Measurements from ENCODE around the gene UBE2D4.
"Not testable (repeated sequence)": the region's sequence is repeated elsewhere in the genome, so short reads cannot be mapped to it uniquely, and the experiment has no call there.

UBE2D4 gene

GRCh38 chr7:43914795-43915194, 11.4 kb upstream of the UBE2D4 start:
- no peak for DNase-seq (ENCODE audit: low spot score)

DNA sequence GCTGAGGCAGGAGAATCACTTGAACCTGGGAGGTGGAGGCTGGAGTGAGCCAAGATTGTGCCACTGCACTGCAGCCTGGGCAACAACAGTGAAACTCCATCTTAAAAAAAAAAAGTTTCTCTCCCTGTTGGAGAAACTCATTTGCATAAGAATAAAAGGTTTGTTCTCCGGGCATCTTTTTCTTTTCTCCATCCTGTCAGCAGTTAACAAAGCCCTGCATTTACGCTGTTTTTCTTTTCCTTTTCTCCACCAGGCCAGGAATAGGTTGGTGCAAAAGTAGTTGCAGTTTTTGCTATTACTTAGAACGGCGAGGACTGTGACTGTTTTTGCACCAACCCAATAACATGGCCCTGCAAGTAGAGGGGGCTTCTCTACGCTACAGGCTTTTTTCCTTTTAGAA, 10.3 kb upstream of the UBE2D4 start:
- DNase-seq (ENCODE audit: low spot score) = no peak

DNA sequence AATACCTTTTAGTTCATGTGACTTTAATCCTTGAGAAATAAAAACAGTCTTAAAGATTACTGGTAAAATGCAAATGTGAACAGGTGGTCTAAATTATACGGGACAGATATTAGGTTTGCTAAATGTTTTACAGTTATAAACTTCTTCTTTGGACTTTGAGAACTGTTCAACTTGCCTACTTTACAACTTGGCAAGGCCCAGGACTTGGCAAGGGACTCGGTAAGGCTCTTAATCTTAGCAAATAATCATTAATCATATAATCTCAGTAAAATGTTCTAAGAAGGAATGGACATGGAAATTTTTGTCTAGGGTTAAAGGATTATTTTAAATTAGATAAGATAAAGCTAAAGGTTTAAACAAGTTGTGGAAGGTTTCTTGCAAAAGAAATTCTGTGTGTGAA, 4.8 kb upstream of the UBE2D4 start:
- no peak for DNase-seq (ENCODE audit: low spot score)

- no peak for DNase-seq (ENCODE audit: low spot score)
Measured at GRCh38 chr7:43922726-43923125, 3.5 kb upstream of the UBE2D4 start.

GRCh38 chr7:43926798-43927123, 525 bp downstream of the UBE2D4 start:
- DNase-seq (ENCODE audit: low spot score) = no peak

DNA sequence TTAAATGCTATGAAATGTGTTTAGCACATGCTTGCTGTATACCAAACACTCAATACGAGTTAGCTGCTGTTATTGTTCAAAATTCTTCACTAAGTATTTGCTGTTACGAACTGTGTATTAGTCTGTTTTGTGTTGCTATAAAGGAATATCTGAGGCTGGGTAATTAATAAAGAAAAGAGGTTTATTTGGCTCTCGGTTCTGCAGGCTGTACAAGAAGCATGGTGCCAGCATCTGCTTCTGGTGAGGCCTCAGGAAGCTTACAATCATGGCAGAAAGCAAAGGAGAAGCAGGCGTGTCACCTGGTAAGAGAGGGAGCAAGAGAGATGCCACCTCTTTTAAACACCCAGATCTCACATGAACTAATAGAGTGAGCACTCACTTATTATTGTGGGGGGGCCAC, 1.6 kb downstream of the UBE2D4 start:
- DNase-seq (ENCODE audit: low spot score) = no peak

DNA sequence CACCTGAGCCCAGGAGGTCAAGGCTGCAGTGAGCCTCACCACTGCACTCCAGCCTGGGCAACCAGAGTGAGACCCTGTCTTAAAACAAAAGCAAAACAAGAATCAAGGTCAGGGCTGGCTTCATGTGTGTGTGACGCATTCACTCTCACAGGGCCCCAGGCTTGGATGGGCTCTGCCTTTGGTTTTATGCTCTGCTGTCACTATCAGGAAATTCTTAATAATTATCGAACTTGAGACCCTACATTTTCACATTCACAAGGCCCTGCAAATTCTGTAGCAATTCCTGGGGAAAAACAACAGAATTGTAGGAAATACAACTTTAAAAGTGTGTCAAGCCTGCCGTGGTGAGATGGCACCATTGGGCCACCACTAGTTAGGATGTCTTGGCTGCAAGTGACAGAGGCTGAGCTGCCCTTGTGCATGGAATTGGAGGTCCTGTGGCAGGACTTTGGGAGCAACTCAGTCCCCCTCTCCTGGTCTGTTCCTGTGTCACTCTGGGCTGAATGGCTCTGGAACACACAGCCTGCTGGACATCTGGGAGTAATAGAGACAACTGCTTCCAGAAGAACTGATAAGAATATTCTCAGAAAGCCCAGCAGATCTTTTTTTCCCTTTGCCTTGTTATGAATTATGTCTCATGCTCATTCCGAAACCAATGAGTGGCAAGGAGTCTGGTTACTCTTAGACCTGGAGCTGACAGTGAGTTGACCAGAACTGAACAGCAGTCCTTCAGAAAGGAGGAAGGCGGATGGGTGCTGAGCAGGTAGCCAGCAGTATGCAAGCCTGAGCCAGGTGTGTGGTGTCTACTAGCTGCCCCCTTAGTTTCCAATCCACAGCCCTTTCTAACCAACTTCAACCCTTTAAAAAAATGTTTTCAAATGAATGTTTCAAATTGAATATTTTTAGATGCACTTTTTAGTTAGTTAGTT, 3.6 kb downstream of the UBE2D4 start:
- no peak for DNase-seq (ENCODE audit: low spot score)

- DNase-seq (ENCODE audit: low spot score) = no peak
Measured at GRCh38 chr7:43931346-43931745, 5.1 kb downstream of the UBE2D4 start.

DNA sequence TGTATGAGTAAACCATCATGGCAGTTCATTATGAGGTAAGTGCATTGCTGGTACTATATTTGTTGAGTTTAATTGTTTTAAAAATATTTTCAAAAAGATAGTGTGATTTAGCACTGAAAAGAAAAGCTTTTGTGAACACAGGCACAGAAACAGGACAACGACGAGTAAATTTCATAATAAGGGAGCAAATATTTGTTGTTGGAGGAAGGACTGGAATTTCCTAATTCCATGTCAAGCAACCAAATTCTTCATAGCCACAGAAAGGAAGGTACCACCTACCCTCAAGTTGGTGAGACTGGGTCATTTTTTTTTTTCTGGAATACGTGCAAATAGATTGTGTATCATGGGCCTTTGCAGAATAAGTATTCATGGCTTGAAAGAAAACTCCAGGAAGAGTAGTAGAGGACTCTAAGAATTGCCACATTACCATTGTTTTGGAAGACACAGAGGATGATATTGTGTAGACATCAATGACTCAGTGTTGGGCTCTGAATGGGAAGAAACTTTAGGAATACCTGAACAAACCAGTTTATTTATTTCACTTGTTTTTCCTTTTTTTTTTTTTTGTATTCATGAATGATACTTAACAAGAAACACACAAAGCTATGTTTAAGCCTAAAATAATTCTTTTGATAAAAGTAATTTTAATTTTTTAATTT, 7.8 kb downstream of the UBE2D4 start:
- DNase-seq (ENCODE audit: low spot score) = no peak

GRCh38 chr7:43937444-43937843, 11.2 kb downstream of the UBE2D4 start:
- DNase-seq (ENCODE audit: low spot score) = no peak

DNA sequence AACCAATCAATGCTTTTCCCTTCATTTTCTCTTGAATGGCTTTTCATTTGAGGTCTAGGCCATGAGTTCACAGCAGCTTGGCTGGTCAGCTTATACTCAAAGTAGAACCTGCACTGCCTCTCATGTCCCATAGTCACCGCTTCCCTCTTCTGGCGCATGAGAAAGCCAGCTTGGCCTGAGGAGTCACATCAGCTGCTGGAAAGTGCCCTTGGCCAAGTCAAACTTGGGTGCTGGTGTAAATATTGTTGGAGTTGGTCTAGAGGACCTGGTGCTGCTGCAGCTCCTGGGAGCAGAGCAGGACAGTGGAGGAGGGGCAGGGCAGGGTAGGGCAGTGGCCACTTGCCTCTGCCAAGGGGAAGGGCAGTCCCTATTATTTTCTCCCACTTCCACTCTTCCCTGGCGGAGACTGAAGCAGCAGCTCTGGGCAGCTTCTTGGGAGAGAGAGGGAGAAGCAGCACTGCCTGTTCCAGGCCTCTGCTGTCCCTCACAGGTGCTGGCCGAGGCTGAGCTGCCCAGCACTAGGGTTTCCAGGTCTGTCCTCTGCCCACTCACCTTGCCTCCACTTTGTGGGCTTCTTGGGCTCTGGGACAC, 12.8 kb downstream of the UBE2D4 start:
- DNase-seq (ENCODE audit: low spot score) = no peak

DNA sequence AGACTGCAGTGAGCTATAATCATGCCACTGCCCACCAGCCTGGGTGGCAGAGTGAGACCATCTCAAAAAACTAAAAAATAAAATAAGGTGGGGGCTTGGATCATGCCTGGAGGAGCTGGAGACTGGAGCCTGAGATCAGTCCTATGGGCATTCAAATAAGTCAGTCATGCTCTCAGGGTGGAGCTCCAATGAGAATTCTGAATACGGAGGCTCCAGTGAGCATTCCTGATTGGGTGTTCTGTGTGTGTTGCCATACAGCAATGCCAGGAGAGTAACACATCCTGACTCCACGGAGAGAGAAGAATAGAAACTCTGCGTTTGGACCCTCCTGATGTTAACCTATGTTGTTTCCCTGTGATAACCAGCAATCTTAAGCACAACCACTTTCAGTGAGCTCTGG, 16.0 kb downstream of the UBE2D4 start:
- no peak for DNase-seq (ENCODE audit: low spot score)

DNA sequence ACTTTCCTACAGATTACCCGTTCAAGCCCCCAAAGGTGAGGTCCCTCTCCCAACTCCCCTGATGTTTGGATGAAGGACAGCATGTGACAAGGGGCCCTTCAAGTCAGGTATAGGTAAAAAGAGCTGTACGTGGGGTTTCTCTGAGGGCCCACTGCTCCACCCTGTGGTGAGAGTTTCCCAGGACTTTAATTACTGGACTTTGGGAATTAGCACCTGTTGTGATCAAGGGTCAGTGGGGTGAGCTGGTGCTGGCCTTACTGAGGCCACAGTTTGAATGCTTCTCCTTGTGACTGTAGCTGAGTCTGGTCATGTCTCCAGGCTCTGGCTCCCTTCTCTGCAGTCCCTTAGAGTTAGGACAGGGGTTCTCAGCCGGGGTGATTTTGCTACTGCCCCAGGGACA, 16.8 kb downstream of the UBE2D4 start:
- DNase-seq (ENCODE audit: low spot score) = no peak

DNA sequence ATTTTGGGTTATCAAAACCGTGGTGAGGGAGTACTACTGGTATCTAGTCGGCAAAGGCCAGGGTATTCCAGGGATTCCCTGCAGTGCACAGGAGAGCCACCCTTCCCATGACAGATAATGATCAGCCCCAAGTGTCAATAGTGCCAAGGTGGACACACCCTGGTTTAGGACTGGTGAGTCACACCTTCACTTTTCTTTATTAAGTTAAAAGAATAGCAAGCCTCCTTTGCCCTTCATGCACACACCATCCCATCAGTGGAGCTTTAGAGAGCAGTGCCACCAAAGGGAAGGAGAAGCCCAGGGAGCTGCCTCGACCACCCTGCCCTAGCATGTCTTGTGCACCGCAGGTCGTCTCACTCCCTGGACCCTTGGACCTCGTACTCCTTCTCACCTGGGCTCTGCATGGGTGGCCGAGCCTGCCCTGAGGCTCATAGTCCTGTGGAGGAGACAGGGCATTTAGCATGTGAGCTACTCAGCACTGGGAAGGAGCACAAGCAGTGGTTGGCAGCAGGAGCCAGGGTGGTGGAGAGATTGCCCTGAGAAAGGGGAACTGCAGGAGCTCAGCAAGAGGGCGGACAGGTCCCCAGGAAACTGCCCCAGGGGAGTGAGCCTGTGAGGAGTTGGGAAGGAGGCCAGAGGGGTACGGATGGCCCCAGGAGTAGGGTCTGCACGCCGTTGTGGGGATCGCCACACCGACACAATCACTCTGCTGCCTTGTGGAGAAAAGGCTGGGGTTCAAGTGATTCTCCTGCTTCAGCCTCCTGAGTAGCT, 17.4 kb downstream of the UBE2D4 start:
- no peak for DNase-seq (ENCODE audit: low spot score)

GRCh38 chr7:43944286-43944685, 18.1 kb downstream of the UBE2D4 start:
- no peak for DNase-seq (ENCODE audit: low spot score)

- DNase-seq (ENCODE audit: low spot score) = no peak
Measured at GRCh38 chr7:43952028-43952427, 25.8 kb downstream of the UBE2D4 start.

- no peak for DNase-seq (ENCODE audit: low spot score)
Measured at GRCh38 chr7:43953071-43953470, 26.8 kb downstream of the UBE2D4 start.

GRCh38 chr7:43954524-43955228, 28.4 kb downstream of the UBE2D4 start:
- peak; percentile 5 for DNase-seq (ENCODE audit: low spot score)

- no peak for DNase-seq (ENCODE audit: low spot score)
Measured at GRCh38 chr7:43956027-43956426, 29.8 kb downstream of the UBE2D4 start.

DNA sequence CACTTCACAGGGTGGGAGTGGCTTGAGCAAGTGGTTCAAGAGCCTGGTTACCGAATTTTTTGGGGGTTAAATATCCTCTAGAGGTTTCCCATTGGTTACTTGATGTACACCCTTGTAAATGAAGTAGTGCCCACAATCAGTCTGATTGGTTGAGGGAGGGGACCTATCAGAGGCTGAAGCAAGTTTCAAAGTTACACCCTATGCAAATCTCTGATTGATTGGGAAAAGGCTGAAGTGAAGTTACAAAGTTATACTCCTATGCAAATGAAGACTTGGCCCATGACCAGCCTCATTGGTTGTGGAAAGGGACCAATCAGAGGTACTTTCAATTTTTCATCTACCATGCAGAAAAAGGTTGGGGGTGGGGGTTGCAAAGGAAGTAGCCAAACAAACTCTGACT, 34.7 kb downstream of the UBE2D4 start:
- DNase-seq (ENCODE audit: low spot score) = no peak

- not testable (repeated sequence) for DNase-seq (ENCODE audit: low spot score)
Measured at GRCh38 chr7:43966392-43966791, 40.2 kb downstream of the UBE2D4 start.
